ENCODE results near the gene IZUMO1. TPM values are rescaled to one million over a fixed set of nuclear protein-coding genes. Genes with fewer than 3 reads are reported as not detected.

IZUMO1 gene
- not detected in 5 replicates for total RNA-seq (2022; extraction: Qiagen RNA extraction)

DNA sequence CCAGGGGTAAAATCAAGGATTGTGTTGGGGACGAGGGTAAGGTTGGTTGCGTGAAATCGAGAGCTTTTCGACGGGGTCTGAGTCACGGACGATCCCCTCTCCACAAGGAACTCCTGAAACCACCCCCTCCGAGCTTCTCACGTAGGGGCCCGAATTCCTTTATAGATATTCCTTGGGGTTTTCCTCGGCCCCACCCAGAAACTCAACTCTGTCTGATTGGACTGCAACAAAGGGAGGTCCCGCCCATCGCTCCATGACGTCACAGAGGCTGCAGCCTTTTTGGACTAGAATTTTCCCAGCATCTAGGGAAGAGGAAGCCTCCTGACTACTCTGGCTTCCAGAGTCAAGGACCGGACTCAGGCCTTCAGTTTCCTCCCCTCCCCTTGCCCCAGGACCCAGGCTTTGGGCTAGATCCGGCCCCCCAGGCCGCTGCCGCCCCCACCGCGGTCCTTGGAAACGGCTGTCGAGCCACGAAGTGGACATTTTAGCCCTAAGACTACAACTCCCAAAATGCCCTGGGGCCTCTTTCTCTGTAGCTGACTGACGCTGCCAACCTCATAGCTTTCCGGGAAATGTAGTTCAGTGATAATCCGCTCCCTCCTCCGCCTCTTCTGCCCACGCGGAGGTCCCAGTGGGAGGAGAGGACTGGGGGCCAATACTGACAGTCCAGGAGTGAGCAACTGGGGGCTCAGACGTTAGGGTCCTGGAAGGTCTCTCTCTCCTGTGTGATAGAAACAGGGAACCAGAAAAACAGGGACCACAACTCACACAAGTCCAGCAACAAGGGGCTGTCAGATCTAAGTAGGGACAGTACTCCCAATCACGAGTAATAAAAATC is at the start of gene IZUMO1:
Gene IZUMO1 (minus strand): TSS at position 172 of the 838 bp plus-strand sequence. CDS start 1,050 bp downstream, outside the sequence.

GRCh38 chr19:48755084-48755641 is 8.5 kb upstream of the IZUMO1 start, which contains the start of gene FGF21:
Gene FGF21 (plus strand): TSS chr19:48755524. CDS start chr19:48756237, 713 bp downstream.

GRCh38 chr19:48752496-48753365 is 6.0 kb upstream of the IZUMO1 start, which contains the start of gene FUT1:
Gene FUT1 (minus strand): TSS chr19:48752641. CDS start chr19:48751281, 1,360 bp downstream.

GRCh38 chr19:48740164-48740972 is 6.3 kb downstream of the IZUMO1 start, which contains the start of gene RASIP1:
Gene RASIP1 (minus strand): TSS chr19:48740610. CDS start chr19:48740282, 328 bp downstream.

DNA sequence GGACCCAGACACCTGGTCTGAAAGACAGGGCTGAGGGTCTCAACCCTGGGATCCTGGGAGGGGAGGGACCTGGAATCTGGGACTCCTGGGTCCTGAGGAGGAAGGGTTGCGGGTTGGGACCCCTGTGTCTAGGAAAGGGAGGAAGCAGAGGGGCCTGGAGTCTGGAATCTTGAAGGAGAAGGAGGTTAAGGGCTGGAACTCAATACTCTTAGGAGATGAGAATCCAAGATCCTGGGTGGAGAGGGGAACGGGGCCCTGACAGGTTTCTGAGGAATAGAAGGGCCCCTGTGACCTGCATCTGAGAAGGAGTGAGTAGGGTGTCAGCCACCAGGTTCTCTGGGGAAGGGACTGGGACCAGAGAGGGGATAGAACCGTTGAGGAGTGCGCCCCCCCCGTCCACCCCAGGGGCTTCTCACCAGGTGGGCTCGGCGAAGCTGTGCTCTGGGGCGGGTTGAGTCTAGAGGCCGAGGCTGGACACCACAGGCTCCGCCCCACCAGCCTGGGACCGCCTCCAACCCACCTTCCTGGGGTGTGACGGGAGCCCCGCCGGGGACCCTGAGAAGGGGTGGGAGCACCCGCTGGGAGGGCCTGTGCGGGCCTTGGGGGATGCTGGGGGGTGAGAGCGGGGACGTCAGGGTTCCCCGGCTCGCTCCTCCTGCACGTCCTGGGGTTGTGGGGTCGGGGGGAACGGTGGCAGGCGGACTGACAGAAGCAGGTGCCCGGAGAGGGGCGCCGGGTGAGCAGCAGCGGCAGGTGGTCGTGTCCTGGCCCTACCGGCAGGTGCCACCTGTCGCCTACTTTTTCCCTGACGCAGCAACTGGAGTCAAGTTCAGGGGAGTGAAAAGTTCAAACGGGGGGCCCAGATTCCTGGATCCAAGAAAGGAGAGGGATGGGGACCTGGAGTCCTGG is 27.2 kb downstream of the IZUMO1 start, which contains the start of gene MAMSTR:
Gene MAMSTR (minus strand): TSS at position 463 of the 909 bp plus-strand sequence. CDS start 694 bp downstream, outside the sequence.

DNA sequence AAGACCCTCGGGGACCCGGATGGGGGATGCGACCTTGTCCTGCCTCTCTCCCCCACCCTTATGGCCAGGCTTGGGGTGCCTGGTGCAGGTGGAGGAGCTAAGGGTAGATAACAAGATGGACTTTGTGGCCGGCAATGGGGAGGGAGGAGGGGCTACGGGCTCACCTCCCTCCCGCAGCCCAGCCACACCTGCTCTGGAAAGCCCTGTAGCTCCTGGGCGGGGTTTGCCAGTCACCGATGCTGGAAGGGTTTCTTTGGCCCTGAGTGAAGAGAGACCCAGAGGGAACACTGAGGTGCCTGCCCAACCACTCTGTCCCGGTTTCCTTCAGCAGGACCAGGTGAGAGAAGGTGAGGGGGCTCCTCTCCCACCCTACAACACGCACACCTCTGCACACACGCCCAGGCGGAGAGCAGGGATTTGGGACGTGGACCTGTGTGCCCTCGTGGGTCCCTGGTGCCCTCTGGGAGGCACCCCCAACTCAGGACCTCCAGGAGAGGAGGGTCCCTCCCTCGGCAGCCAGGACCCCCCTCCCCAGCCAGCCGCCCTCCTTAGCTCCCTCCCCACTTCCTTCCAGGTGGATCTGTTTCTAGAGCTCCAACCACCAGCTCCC is 50.9 kb downstream of the IZUMO1 start, which contains the start of gene FUT2:
Gene FUT2 (plus strand): TSS at position 229 of the 610 bp plus-strand sequence. CDS start 6,986 bp downstream, outside the sequence.

Other genes with a start within 250 kb of the IZUMO1 start
- 2.8 to 5.4 TPM (median 4.8 TPM) in 5 replicates for gene LMTK3, start 235.1 kb downstream of the IZUMO1 start, total RNA-seq (2022; extraction: Qiagen RNA extraction)
- gene SULT2B1, start 194.7 kb downstream of the IZUMO1 start, total RNA-seq (2022; extraction: Qiagen RNA extraction): 12.8 to 18.0 TPM (median 16.4 TPM) in 5 replicates
- gene SPACA4, start 140.2 kb downstream of the IZUMO1 start, total RNA-seq (2022; extraction: Qiagen RNA extraction): 0.20 TPM in 1 of 5 replicates, not detected in the others
- 0.07 to 0.35 TPM (median 0.25 TPM) in 4 of 5 replicates, not detected in the other for gene FAM83E, start 131.8 kb downstream of the IZUMO1 start, total RNA-seq (2022; extraction: Qiagen RNA extraction)
- 3,152 to 3,709 TPM (median 3,369 TPM) in 5 replicates for gene RPL18, start 127.7 kb downstream of the IZUMO1 start, total RNA-seq (2022; extraction: Qiagen RNA extraction)
- 11.7 to 18.9 TPM (median 16.8 TPM) in 5 replicates for gene SPHK2, start 127.4 kb downstream of the IZUMO1 start, total RNA-seq (2022; extraction: Qiagen RNA extraction)
- 1.8 to 2.8 TPM (median 2.6 TPM) in 5 replicates for gene DBP, start 109.5 kb downstream of the IZUMO1 start, total RNA-seq (2022; extraction: Qiagen RNA extraction)
- gene CA11, start 100.7 kb downstream of the IZUMO1 start, total RNA-seq (2022; extraction: Qiagen RNA extraction): 9.4 to 11.1 TPM (median 11.0 TPM) in 5 replicates
- 0.17 to 0.30 TPM (median 0.28 TPM) in 4 of 5 replicates, not detected in the other for gene NTN5, start 73.9 kb downstream of the IZUMO1 start, total RNA-seq (2022; extraction: Qiagen RNA extraction)
- gene FUT2, start 50.9 kb downstream of the IZUMO1 start, total RNA-seq (2022; extraction: Qiagen RNA extraction): not detected in 5 replicates
- gene MAMSTR, start 27.2 kb downstream of the IZUMO1 start, total RNA-seq (2022; extraction: Qiagen RNA extraction): 0.47 to 0.76 TPM (median 0.61 TPM) in 5 replicates
- 0.32 to 0.65 TPM (median 0.57 TPM) in 5 replicates for gene RASIP1, start 6.3 kb downstream of the IZUMO1 start, total RNA-seq (2022; extraction: Qiagen RNA extraction)
- gene FUT1, start 5.7 kb upstream of the IZUMO1 start, total RNA-seq (2022; extraction: Qiagen RNA extraction): 0.05 to 0.14 TPM (median 0.06 TPM) in 5 replicates
- gene FGF21, start 8.6 kb upstream of the IZUMO1 start, total RNA-seq (2022; extraction: Qiagen RNA extraction): not detected in 5 replicates
- gene BCAT2, start 64.1 kb upstream of the IZUMO1 start, total RNA-seq (2022; extraction: Qiagen RNA extraction): 52.3 to 64.2 TPM (median 60.2 TPM) in 5 replicates
- gene HSD17B14, start 89.6 kb upstream of the IZUMO1 start, total RNA-seq (2022; extraction: Qiagen RNA extraction): 12.0 to 18.1 TPM (median 15.2 TPM) in 5 replicates
- gene PLEKHA4, start 121.7 kb upstream of the IZUMO1 start, total RNA-seq (2022; extraction: Qiagen RNA extraction): 1.7 to 2.3 TPM (median 1.9 TPM) in 5 replicates
- gene PPP1R15A, start 125.5 kb upstream of the IZUMO1 start, total RNA-seq (2022; extraction: Qiagen RNA extraction): 82.7 to 145 TPM (median 110 TPM) in 5 replicates
- gene TULP2, start 151.8 kb upstream of the IZUMO1 start, total RNA-seq (2022; extraction: Qiagen RNA extraction): not detected in 5 replicates
- gene NUCB1, start 153.4 kb upstream of the IZUMO1 start, total RNA-seq (2022; extraction: Qiagen RNA extraction): 199 to 226 TPM (median 220 TPM) in 5 replicates
- 1.3 to 1.7 TPM (median 1.5 TPM) in 5 replicates for gene DHDH, start 186.8 kb upstream of the IZUMO1 start, total RNA-seq (2022; extraction: Qiagen RNA extraction)
- gene BAX, start 208.0 kb upstream of the IZUMO1 start, total RNA-seq (2022; extraction: Qiagen RNA extraction): 293 to 394 TPM (median 360 TPM) in 5 replicates
- gene FTL, start 218.4 kb upstream of the IZUMO1 start, total RNA-seq (2022; extraction: Qiagen RNA extraction): 17,379 to 25,407 TPM (median 19,575 TPM) in 5 replicates
- 19.0 to 21.9 TPM (median 19.6 TPM) in 5 replicates for gene GYS1, start 246.4 kb upstream of the IZUMO1 start, total RNA-seq (2022; extraction: Qiagen RNA extraction)
- gene RUVBL2, start 247.0 kb upstream of the IZUMO1 start, total RNA-seq (2022; extraction: Qiagen RNA extraction): 223 to 246 TPM (median 237 TPM) in 5 replicates